ENCODE measurements around the gene ELOVL6. TPM values are rescaled to one million over a fixed set of nuclear protein-coding genes. Genes with fewer than 3 reads are reported as not detected.

ELOVL6 gene
- total RNA-seq, 2 donors from 2014 or later, result 1.1 TPM

DNA sequence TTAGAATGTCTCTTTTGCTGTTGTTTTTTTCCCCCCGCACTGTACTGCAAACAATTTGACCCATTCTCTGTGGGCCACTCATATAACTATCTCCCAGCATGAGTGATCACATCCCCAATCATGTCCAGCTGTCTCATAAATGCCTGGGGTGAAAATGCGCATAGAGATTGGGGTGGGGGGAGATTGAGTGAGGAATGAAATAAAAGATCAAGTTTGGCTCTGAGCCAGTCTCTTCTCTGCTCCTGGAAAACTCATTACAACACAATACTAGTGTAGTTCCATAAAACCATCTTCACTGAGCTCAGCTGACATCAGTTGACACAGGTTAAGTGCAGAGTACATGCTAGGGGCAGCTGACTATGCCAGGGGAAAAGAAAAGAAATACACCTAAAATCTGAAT lies 188.9 kb downstream of the ELOVL6 start:
- TF ChIP-seq, protein P1, sequence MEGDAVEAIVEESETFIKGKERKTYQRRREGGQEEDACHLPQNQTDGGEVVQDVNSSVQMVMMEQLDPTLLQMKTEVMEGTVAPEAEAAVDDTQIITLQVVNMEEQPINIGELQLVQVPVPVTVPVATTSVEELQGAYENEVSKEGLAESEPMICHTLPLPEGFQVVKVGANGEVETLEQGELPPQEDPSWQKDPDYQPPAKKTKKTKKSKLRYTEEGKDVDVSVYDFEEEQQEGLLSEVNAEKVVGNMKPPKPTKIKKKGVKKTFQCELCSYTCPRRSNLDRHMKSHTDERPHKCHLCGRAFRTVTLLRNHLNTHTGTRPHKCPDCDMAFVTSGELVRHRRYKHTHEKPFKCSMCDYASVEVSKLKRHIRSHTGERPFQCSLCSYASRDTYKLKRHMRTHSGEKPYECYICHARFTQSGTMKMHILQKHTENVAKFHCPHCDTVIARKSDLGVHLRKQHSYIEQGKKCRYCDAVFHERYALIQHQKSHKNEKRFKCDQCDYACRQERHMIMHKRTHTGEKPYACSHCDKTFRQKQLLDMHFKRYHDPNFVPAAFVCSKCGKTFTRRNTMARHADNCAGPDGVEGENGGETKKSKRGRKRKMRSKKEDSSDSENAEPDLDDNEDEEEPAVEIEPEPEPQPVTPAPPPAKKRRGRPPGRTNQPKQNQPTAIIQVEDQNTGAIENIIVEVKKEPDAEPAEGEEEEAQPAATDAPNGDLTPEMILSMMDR (IDR thresholded peaks at IDR 0.05), result no peak
- DNase-seq (ENCODE audit: low spot score), result no peak
- Histone ChIP-seq H3K4me1 (no peaks in the 10 kb centered on the region), H3K4me3 (no peak overlapping the region), H3K36me3 (no peaks in the 10 kb centered on the region), H3K27ac (no peak overlapping the region), H3K9me3 (no peaks in the 10 kb centered on the region), H3K27me3 (no peaks in the 10 kb centered on the region)

- H3K4me3 ChIP-seq, result no peak overlapping the region
- DNase-seq (ENCODE audit: low spot score), result no peak
- H3K4me1 ChIP-seq, result no peaks in the 10 kb centered on the region
- H3K27ac ChIP-seq, result no peak overlapping the region
- TF ChIP-seq, protein P1 (IDR thresholded peaks at IDR 0.05), result no peak
- H3K27me3 ChIP-seq, result no peaks in the 10 kb centered on the region
- no peaks in the 10 kb centered on the region for H3K9me3 ChIP-seq
- H3K36me3 ChIP-seq, result no peaks in the 10 kb centered on the region
Measured at GRCh38 chr4:110008540-110008939, 189.9 kb downstream of the ELOVL6 start.

GRCh38 chr4:110007217-110007616 lies 191.2 kb downstream of the ELOVL6 start:
- H3K27me3 ChIP-seq, result no peaks in the 10 kb centered on the region
- no peak for DNase-seq (ENCODE audit: low spot score)
- H3K36me3 ChIP-seq, result no peaks in the 10 kb centered on the region
- no peak overlapping the region for H3K4me3 ChIP-seq
- no peak overlapping the region for H3K27ac ChIP-seq
- TF ChIP-seq, protein P1 (IDR thresholded peaks at IDR 0.05), result no peak
- no peaks in the 10 kb centered on the region for H3K4me1 ChIP-seq
- no peaks in the 10 kb centered on the region for H3K9me3 ChIP-seq

GRCh38 chr4:110005461-110006056 lies 192.9 kb downstream of the ELOVL6 start:
- H3K27me3 ChIP-seq, result no peaks in the 10 kb centered on the region

GRCh38 chr4:110004556-110004955 lies 193.9 kb downstream of the ELOVL6 start:
- TF ChIP-seq, protein P1 (IDR thresholded peaks at IDR 0.05), result no peak
- no peak overlapping the region for H3K4me3 ChIP-seq
- H3K4me1 ChIP-seq, result no peaks in the 10 kb centered on the region
- no peaks in the 10 kb centered on the region for H3K27me3 ChIP-seq
- no peaks in the 10 kb centered on the region for H3K9me3 ChIP-seq
- no peak for DNase-seq (ENCODE audit: low spot score)
- H3K36me3 ChIP-seq, result no peaks in the 10 kb centered on the region
- no peak overlapping the region for H3K27ac ChIP-seq

More at GRCh38 chr4:110005461-110006056, 192.9 kb downstream of the ELOVL6 start:
- TF ChIP-seq, protein P1 (IDR thresholded peaks at IDR 0.05), result peak; percentile 55 to 75
- Histone ChIP-seq H3K27ac (no peak overlapping the region), H3K36me3 (no peaks in the 10 kb centered on the region), H3K9me3 (no peaks in the 10 kb centered on the region), H3K4me1 (no peaks in the 10 kb centered on the region), H3K4me3 (no peak overlapping the region)
- DNase-seq (ENCODE audit: low spot score), result no peak

All from right atrium auricular region (tissue), 2 donors.